HG02870 (cell line): Measurements from ENCODE around the gene ZFHX3.
A peak's percentile ranks its signal among the peaks of the same experiment; 100 is the strongest.

Experiments used
- ATAC-seq: cut with Tn5 transposase; IDR thresholded peaks from one replicate; pipeline ENCODE4 v1.9.1; 2021; ENCODE audit warnings: mild to moderate bottlenecking, moderate library complexity; ENCODE audit not compliant: unreplicated experiment

ZFHX3 gene

DNA sequence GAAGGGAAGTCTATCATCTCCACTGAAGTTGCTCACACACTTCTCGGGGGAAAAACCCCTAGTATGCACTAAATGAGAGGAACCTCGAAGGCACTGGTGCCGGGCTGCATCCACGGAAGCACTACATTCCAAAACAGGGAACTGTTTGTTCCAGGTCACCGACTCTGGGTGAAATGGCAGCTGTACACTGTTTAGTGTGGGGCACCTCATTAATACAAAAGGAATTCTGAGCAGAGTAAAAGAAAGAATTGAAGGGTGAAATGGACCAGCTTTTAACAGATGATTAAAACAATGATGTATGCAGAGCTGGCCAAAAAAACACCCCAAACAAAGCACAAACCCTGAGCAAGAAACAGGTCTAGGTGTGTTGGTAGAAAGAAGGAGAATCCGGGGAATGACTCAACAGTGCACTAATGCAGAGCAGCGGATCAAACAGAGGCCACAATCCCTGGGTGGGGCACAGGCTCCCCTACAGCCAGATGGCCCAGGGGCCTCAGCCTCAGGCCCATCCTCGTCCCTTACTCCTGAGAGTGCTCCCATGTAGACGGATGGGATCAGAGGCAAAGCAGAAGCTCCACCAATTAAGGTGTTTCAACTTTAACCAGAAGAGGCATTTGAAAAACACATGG is 161.5 kb downstream of the ZFHX3 start:
- no peak for ATAC-seq

DNA sequence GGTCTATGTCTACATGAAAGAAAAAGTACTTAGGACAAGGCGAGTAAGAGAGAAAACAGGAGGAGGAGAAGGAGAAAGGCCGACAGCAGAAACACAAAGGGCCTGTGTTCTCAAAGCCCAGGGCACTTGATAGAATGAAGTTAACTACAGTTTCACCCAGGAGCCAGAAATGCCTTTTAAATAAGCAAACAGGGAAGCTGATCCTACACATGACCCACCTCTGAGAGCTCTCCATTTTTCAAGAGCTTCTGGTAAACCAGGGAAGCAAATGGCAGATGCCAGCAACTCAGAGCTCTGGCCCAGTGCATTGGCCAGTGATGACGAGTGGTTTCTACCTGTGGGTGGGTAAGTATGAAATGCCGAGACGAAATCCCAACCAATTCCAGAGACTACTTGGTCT is 163.4 kb downstream of the ZFHX3 start:
- ATAC-seq = no peak

DNA sequence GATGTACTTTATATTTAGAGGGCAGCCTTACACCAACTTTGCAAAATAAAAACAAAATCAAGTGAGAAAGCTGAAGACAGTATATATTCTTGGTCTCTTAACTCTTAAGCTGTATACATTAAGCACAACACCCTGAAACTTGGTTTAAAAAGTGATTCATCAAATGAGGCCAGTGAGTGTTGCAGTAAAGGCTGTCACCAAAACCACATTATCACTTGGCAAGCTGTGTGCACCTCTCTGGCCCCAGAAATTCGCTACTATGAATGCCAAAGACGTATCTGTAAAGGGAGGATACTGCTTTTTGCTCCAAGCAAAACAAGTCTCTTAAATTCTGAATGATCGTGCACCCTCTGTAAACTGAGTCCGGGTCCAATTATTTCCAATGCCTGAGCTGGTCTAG is 163.9 kb downstream of the ZFHX3 start:
- no peak for ATAC-seq

- no peak for ATAC-seq
Measured at GRCh38 chr16:72879846-72880245, 168.1 kb downstream of the ZFHX3 start.

DNA sequence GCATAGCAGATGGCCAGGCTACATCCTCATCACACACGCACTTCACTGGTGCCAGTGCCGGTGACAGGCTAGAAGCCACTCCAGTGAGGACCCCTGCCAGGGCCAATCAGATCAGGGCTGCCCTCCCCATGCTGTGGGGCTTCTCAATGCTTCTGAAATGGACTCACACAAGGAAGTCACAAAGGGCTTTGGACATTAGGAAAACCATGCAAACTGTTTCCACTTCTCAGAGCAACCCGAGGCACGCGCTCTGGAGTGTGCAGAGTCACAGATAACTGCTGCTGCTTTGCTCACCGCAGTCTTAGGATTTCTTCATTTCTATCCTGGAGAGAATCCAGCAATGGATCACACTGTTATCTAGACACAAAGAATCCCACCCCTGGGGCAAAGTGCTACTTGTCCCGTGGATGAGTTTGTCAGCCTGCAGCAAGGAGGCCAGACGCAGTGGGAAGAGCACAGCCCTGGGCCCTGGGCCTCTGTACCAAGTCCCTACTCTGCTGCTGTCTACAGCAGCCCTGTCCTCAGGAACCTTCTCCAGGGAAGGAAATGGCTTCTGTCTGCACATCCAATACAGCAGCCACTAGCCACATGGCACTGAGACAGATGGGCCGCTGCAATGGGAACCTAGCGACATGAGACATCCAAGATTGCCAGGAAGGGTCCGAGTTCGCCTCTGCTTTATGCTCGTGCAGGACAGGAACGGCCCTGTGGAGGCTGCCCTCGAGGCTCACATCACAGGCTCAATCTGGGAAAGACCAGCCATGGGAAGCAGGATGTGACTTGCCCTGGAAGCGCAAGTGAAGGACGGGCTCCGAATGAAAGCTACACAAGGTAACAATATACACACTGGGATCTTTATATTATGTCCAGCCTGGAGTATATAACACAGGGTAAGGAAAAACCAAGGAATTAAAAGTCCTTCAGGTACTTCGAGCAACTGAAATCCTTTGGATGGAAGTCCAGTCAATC is 169.3 kb downstream of the ZFHX3 start:
- no peak for ATAC-seq

DNA sequence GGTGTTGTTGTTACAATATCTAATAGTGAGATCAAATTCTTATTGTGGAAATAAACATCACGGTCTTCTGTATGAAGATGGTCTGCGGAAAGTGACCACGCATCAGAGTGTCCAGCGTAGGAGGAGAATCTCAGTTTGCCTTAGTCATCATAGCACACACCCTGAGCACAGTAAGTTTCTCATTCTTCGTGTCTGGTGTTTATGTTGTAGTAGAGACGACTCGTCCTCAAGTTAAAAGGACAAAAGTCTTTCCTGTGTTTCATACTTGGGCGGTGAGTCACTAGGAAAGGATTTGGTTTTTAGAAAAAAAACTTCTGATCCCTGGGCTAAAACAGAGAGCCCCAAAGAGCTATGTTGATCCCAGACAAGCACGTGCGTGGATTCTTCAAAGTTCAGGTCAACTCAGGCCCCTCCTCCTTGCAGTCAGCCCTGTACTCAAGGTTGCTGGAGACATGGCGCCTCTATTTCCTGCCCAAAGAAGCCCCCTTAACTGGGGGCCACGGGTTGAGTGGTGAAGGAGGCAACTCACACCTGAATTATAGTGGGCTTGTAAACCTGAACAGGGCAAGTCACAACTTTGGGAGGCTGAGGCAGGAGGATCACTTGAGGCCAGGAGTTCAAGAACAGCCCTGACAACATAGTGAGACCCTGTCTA is 170.4 kb downstream of the ZFHX3 start:
- no peak for ATAC-seq

DNA sequence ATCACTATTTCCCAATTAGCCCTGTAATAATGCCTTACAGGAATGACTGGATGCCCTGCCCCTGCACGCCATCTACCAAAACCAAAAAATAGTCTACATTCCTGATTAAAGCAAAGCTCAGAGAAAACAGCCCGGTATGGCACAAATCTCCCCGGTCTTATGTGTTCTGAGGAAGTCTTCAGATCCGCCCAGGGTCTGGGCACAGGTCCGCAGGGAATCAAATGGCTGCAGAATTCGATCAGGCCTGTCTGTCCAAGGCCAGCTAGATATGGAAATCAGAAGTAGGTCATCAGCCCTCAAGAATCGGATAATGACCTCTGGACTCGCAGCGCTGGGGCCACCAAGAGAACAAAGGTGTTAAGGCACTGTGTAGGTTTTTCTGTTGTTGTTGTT is 171.0 kb downstream of the ZFHX3 start:
- ATAC-seq = no peak

- ATAC-seq = peak; percentile 59
Measured at GRCh38 chr16:72876221-72876620, 171.7 kb downstream of the ZFHX3 start.

GRCh38 chr16:72875291-72876031 is 172.5 kb downstream of the ZFHX3 start:
- no peak for ATAC-seq

DNA sequence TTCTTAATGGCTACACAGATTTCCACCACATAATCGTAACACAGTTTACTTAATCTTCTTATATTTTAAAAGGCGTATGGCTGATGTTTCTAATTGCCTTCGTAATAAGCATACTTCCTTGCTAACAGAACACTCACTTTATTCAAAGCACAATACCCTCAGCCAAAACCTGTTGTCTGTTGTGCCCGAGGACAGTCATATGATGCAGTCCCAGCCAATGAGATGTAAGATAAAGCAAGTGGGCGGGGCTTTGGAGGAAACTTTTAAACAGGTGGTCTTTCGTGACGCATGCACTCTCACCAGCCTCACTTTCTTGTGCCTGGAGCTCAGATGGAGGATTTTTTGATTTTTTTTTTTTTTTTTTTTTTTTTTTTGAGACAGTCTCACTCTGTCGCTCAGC is 174.1 kb downstream of the ZFHX3 start:
- no peak for ATAC-seq

DNA sequence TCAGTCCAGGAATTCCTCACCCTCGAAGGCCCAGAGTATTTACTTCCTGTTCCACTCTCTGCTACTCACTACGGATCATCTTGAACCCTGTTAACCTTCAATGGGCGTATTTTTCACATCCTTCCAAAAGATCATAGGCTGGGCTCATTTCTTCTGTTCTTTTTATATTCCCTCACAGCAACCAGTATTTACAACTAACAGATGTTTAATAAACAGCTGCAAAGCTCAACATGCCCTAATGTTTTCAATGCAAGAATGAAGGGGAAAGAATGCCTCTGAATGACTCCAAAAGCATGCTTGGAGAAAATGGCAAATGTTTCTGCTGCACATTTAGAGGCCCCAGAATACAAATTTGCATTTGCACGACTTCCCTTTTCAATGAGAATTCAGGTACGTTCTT is 174.9 kb downstream of the ZFHX3 start:
- no peak for ATAC-seq

- no peak for ATAC-seq
Measured at GRCh38 chr16:72865835-72866234, 182.1 kb downstream of the ZFHX3 start.

- ATAC-seq = no peak
Measured at GRCh38 chr16:72865258-72865657, 182.7 kb downstream of the ZFHX3 start.

DNA sequence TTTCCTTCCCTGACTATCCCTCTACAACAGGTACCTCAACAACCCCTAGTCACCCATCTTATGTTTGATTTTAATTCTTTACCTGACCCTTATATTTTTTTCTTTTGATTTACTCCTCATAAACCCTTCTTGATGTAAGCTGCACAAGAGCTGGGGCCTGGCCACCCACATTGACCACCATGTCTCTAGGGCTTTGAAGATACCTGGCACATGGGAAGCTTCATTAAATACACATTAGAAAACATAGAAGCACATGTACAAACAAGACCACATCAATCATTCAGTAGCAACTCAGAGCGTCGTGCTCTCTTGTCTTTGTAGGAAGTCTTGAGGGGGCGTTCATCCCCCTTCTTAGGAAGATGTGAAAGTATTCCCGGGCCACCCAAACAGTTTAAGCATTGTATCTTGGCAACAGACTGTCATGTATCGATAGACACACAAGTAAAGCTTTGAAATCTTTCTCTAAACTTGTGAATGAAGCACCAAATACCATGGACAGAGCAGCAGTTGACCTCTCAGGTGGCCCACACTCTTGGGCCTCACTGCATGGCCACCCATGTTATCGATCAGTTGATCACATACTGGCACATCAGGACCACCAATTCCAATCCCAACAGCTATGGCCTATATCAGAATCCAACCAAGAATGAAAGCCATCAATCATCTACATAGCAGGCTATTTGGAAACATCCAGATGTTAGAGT is 183.6 kb downstream of the ZFHX3 start:
- no peak for ATAC-seq

DNA sequence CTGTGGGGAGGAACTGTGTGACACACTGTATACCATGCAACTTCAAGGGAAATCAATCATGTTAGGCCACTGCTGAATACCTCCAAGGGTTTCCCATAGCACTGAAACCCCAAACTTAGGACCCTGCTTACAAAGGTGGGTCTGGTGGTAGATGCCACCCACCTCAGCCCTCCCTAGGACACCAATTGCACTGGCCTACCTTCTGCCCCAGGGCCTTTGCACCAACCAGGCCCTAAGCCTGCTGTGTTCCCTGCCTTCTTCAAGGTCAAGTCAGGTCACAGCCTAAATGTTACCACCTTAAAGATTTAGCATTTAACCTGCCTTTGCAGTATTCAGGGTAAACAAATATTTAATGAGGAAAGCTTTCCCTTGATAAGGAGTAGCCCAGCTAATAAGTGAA is 185.8 kb downstream of the ZFHX3 start:
- ATAC-seq = no peak

DNA sequence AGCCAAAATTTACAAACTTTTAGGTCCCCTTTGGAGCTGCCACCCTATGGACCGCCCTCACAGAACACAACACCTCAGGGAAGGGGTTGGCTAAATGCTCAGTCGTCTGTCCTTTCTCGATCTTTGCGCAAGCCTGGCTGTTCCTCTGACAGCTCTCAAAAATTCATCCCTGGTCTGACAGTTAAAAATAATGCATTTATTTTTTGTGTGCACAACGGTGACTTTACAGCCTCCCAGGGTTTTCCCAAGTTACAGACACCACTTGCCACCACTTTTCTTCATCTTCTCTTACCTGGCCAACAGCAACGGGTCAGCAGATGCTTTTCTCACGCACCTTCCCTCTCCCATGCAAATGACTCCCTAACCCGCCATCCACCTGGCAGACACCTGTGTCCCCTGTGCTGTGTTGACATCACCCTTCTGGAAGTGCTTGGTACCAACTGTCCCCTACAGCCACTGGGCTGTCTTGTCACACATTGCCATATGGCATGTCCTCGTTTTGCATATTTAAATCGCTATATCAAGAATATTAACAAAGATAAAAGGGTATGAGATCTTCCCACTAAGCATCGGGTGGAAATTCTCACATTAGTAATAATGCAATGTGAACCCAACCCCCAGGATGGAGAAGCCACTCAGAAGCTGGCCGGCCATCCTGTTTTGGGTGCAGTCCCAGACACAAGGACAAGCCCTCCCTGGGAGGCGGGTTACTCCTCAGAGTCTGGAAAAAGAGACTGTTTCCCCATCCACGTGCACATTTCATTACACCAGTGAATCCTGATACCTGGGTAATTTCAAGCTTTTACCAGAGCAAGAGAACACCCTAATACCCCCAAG is 187.0 kb downstream of the ZFHX3 start:
- ATAC-seq = no peak

- ATAC-seq = no peak
Measured at GRCh38 chr16:72859581-72859980, 188.3 kb downstream of the ZFHX3 start.

DNA sequence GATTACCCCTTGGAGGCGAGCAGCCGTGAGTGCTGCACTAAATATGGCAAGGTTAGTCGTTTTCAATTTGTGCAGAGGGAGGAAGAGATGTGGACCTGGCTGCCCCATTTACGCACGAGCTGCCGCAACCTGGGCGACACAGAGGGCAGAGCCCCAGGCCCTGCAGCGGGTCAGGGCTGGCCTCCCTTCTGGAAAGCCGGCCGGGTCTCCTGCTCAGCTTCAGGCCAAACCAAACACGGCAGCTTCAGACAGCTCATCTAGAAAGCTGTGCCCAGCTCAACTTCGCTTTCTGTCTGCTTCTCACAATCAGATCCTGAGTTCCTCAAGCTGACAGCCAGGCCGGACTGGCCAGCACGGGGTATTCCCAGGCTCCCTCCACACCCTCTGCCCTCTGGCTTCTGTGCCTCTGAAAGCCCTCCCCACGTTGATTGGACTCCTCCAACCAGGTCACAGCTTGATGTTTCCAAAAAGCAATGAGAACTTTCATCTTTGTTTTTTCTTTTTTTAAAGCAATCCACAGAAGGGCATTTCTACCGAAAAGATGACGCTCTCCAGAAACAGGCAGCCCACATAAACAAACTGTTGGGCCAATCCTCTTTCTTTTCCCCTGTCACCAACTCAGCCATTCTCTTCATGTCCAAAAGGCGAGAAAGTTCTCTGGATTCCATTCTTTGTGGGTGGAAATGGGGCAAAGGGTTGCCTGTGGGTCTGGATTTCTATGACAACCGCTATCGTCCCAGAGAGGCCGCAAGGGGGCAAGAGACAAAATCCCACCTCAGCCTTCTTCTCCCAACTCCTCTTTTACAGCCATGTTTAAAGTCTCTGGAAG is 189.0 kb downstream of the ZFHX3 start:
- no peak for ATAC-seq
